GM12865 (cell line): ENCODE results near the gene SNED1.

Experiments
- DNase-seq: peaks from one replicate; pipeline ENCODE4 v3.0.0; 2010; ENCODE audit warnings: low read depth
- H3K4me3 ChIP-seq: 2 replicates; pipeline ENCODE4 v1.5.1; 2011; ENCODE audit warnings: mild to moderate bottlenecking, low read depth, low read length, control low read depth
- CTCF ChIP-seq: IDR thresholded peaks from 2 replicates; pipeline ENCODE4 v1.5.1; 2011; ENCODE audit warnings: low read length, control low read depth, low read depth, inconsistent platforms; ENCODE audit not compliant: insufficient read depth; ENCODE audit errors: missing control alignments

SNED1 gene

GRCh38 chr2:241080405-241081189 lies 82.2 kb downstream of the SNED1 start:
- no peak for TF ChIP-seq CTCF
- DNase-seq = no peak
- H3K4me3 ChIP-seq = no peak overlapping the region

- no peak overlapping the region for H3K4me3 ChIP-seq
- no peak for DNase-seq
- no peak for TF ChIP-seq CTCF
Observed at GRCh38 chr2:241081190-241081642, 82.8 kb downstream of the SNED1 start.

GRCh38 chr2:241081643-241082340 lies 83.4 kb downstream of the SNED1 start:
- no peak for DNase-seq
- H3K4me3 ChIP-seq = no peak overlapping the region
- no peak for TF ChIP-seq CTCF

GRCh38 chr2:241082341-241083090 lies 84.1 kb downstream of the SNED1 start:
- no peak for DNase-seq
- H3K4me3 ChIP-seq = no peak overlapping the region
- TF ChIP-seq CTCF = no peak

GRCh38 chr2:241083091-241083415 lies 84.6 kb downstream of the SNED1 start:
- DNase-seq = no peak
- TF ChIP-seq CTCF = no peak
- no peak overlapping the region for H3K4me3 ChIP-seq

- no peak overlapping the region for H3K4me3 ChIP-seq
- no peak for DNase-seq
- TF ChIP-seq CTCF = no peak
Observed at GRCh38 chr2:241084856-241085444, 86.5 kb downstream of the SNED1 start.
